GM23338 (cell line): ENCODE data around the gene SELENOF. TPM values are rescaled to one million over a fixed set of nuclear protein-coding genes. Genes with fewer than 3 reads are reported as not detected.

Experiments used
- ATAC-seq: fragments of 200-7000 bp; cut with Tn5 transposase; 3 replicates; pipeline ENCODE4 v1.9.1; 2020
- DNase-seq: peaks from one replicate; pipeline ENCODE4 v3.0.0-alpha.2; 2015; ENCODE audit warnings: low spot score
- H2AFZ ChIP-seq: fragments of 200-600 bp; sonication (generic); 2 replicates; pipeline ENCODE4 v1.8.0; 2016; ENCODE audit warnings: antibody characterized with exemption, mild to moderate bottlenecking, moderate library complexity
- H3F3A ChIP-seq: fragments of 200-600 bp; sonication (generic); replicated peaks from 2 replicates; pipeline ENCODE4 v1.8.0; 2017; ENCODE audit warnings: antibody characterized with exemption, mixed run types, low read depth
- H3K27ac ChIP-seq: fragments of 200-600 bp; sonication (generic); 2 replicates; pipeline ENCODE4 v1.6.1; 2016; ENCODE audit warnings: low read depth
- H3K27me3 ChIP-seq: fragments of 200-600 bp; sonication (generic); 2 replicates; pipeline ENCODE4 v1.8.0; 2016; ENCODE audit warnings: mild to moderate bottlenecking, mixed run types, moderate library complexity; ENCODE audit not compliant: insufficient read depth
- H3K36me3 ChIP-seq: fragments of 200-600 bp; sonication (generic); 2 replicates; pipeline ENCODE4 v1.8.0; 2016; ENCODE audit warnings: mild to moderate bottlenecking; ENCODE audit not compliant: insufficient read depth
- H3K4me1 ChIP-seq: fragments of 200-600 bp; sonication (generic); 2 replicates; pipeline ENCODE4 v1.8.0; 2016; ENCODE audit warnings: mild to moderate bottlenecking, moderate library complexity; ENCODE audit not compliant: insufficient read depth
- H3K4me2 ChIP-seq: fragments of 200-600 bp; sonication (generic); 2 replicates; pipeline ENCODE4 v1.7.1; 2017; ENCODE audit warnings: mixed run types
- H3K4me3 ChIP-seq: fragments of 200-600 bp; sonication (generic); 2 replicates; pipeline ENCODE4 v1.6.1; 2016; ENCODE audit warnings: mixed run types
- H3K79me2 ChIP-seq: fragments of 200-600 bp; sonication (generic); replicated peaks from 2 replicates; pipeline ENCODE4 v1.8.0; 2017; ENCODE audit warnings: mild to moderate bottlenecking; ENCODE audit not compliant: insufficient read depth
- H3K9me2 ChIP-seq: fragments of 200-600 bp; sonication (generic); 2 replicates; pipeline ENCODE4 v1.8.0; 2017; ENCODE audit not compliant: insufficient read depth
- H4K20me1 ChIP-seq: fragments of 200-600 bp; sonication (generic); replicated peaks from 2 replicates; pipeline ENCODE4 v1.8.0; 2017; ENCODE audit warnings: mild to moderate bottlenecking; ENCODE audit not compliant: insufficient read depth
- H3K27ac Mint-ChIP-seq: 2 replicates; pipeline ENCODE4 v1.8.0; 2020; ENCODE audit warnings: inconsistent platforms, mild to moderate bottlenecking, moderate library complexity, mixed read lengths
- H3K27me3 Mint-ChIP-seq: 3 replicates; pipeline ENCODE4 v1.8.0; 2022; ENCODE audit warnings: low read depth, mild to moderate bottlenecking, moderate library complexity, mixed read lengths, inconsistent platforms; ENCODE audit not compliant: insufficient read depth, poor library complexity
- H3K36me3 Mint-ChIP-seq: 3 replicates; pipeline ENCODE4 v1.8.0; 2021; ENCODE audit warnings: low read depth, mild to moderate bottlenecking, inconsistent platforms, moderate library complexity, mixed read lengths
- H3K4me1 Mint-ChIP-seq: 3 replicates; pipeline ENCODE4 v1.8.0; 2020; ENCODE audit warnings: mild to moderate bottlenecking, inconsistent platforms, mixed read lengths
- H3K4me3 Mint-ChIP-seq: 3 replicates; pipeline ENCODE4 v1.8.0; 2021; ENCODE audit warnings: moderate library complexity, mild to moderate bottlenecking, inconsistent platforms, mixed read lengths
- H3K9me3 Mint-ChIP-seq: 3 replicates; pipeline ENCODE4 v1.8.0; 2020; ENCODE audit warnings: moderate library complexity, mild to moderate bottlenecking, inconsistent platforms, mixed read lengths
- CREB1 ChIP-seq: fragments of 250-450 bp; sonication (Bioruptor Pico); IDR thresholded peaks from 2 replicates; pipeline ENCODE4 v1.5.0; 2020; ENCODE audit warnings: low read depth, mild to moderate bottlenecking, moderate library complexity
- JUNB ChIP-seq: IDR thresholded peaks from one replicate; pipeline ENCODE4 v1.6.1; 2016; ENCODE audit warnings: antibody characterized with exemption; ENCODE audit not compliant: unreplicated experiment
- ZNF331 ChIP-seq: fragments of 250-450 bp; sonication (Bioruptor Pico); IDR thresholded peaks from 2 replicates; pipeline ENCODE4 v1.5.0; 2020; ENCODE audit warnings: low read depth, mild to moderate bottlenecking, moderate library complexity
- ZNF462 ChIP-seq: fragments of 250-450 bp; sonication (Bioruptor Pico); IDR thresholded peaks from 2 replicates; pipeline ENCODE4 v1.5.0; 2020; ENCODE audit warnings: mild to moderate bottlenecking, moderate library complexity
- polyA plus RNA-seq: library from polyadenylated mRNA; unstranded; fragments of >200 nt; fragmentation: Nextera tagmentation; extraction: Ambion mirVana; gene quantifications from 2 replicates; pipeline ENCODE4 v1.2.1, GENCODE V29; 2016
- total RNA-seq: library from RNA; depleted of rRNA; stranded (reverse); fragments of >200 nt; shearing (Covaris generic); gene quantifications from 2 replicates; pipeline ENCODE4 v1.2.3, GENCODE V29; 2014

Gene SELENOF
- total and polyA plus RNA-seq, 2 experiments from 2014 or later = 113 to 142 TPM

GRCh38 chr1:86926883-86927282 lies 13.0 kb upstream of the SELENOF start (continued):
- TF ChIP-seq ZNF462 (CRISPR knock-in tag) (no peak), CREB1 (no peak), ZNF331 (CRISPR knock-in tag) (no peak)

GRCh38 chr1:86925742-86926141 lies 11.8 kb upstream of the SELENOF start:
- H3K4me1 ChIP-seq = peaks cover 9% of the 10 kb centered on the region
- H3K79me2 ChIP-seq = peaks cover 100% of the 10 kb centered on the region
- no peak overlapping the region for H3K4me2 ChIP-seq
- Mint-ChIP-seq H3K4me3 (no peak overlapping the region), H3K27me3 (no peaks in the 10 kb centered on the region), H3K36me3 (peaks cover 48% of the 10 kb centered on the region), H3K9me3 (peaks cover 40% of the 10 kb centered on the region), H3K27ac (no peak overlapping the region), H3K4me1 (peaks cover 9% of the 10 kb centered on the region)
- peaks cover 6% of the 10 kb centered on the region; the same call in 1 of the 2 replicates for H3K36me3 ChIP-seq
- H3F3A ChIP-seq = no peaks in the 10 kb centered on the region
- no peak overlapping the region for H2AFZ ChIP-seq
- DNase-seq = no peak
- no peaks in the 10 kb centered on the region for H3K9me2 ChIP-seq
- no peak for TF ChIP-seq JUNB
- ATAC-seq = no peak
- peaks cover 5% of the 10 kb centered on the region; the same call in 1 of the 2 replicates for H4K20me1 ChIP-seq
- no peak overlapping the region for H3K27ac ChIP-seq
- no peak overlapping the region for H3K4me3 ChIP-seq
- H3K27me3 ChIP-seq = no peaks in the 10 kb centered on the region
